Measurements from ENCODE around the gene PPP2R2C.

DNA sequence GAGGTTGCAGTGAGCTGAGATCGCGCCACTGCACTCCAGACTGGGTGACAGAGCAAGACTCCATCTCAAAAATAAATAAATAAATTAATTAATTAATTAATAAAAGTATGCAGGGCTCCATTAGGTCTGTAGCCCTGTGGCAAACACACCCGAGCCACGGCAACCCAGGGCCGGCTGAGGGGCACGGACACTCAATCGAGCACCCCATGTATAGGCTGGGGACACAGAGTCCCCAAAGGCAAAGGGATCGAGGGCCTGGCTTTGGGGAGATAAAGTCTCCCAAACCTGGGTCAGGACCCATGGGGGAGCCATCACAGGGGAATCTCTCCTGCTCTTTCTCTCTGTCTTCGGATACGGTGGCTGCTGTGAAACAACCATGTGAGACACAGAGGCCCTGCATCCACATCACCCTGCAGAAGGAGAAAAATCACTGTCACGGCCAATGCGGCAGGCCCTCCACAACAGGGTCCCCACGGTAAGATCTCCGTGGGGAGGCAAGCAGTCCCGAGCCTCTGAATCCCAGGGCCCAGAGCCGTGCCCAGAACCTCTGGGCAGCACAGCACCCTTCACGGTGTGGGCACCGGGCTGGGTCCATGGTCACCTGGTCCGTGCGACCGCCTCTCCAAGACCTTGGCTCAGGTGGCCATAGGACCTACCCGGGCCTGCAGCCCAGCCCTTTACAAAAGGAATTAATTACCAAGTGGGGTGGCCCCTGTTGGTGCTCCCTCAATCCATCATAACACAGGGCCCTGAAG, 121.0 kb downstream of the PPP2R2C start:
- TF ChIP-seq, protein P1, sequence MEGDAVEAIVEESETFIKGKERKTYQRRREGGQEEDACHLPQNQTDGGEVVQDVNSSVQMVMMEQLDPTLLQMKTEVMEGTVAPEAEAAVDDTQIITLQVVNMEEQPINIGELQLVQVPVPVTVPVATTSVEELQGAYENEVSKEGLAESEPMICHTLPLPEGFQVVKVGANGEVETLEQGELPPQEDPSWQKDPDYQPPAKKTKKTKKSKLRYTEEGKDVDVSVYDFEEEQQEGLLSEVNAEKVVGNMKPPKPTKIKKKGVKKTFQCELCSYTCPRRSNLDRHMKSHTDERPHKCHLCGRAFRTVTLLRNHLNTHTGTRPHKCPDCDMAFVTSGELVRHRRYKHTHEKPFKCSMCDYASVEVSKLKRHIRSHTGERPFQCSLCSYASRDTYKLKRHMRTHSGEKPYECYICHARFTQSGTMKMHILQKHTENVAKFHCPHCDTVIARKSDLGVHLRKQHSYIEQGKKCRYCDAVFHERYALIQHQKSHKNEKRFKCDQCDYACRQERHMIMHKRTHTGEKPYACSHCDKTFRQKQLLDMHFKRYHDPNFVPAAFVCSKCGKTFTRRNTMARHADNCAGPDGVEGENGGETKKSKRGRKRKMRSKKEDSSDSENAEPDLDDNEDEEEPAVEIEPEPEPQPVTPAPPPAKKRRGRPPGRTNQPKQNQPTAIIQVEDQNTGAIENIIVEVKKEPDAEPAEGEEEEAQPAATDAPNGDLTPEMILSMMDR (IDR thresholded peaks at IDR 0.05): no peak
- TF ChIP-seq POLR2A (IDR thresholded peaks at IDR 0.05; ENCODE audit: low read depth): no peak
- TF ChIP-seq POLR2AphosphoS5 (IDR thresholded peaks at IDR 0.05): no peak
- TF ChIP-seq EP300 (IDR thresholded peaks at IDR 0.05): no peak
